SK-N-SH (cell line): ENCODE measurements around the gene SP7. TPM values are rescaled to one million over a fixed set of nuclear protein-coding genes. Genes with fewer than 3 reads are reported as not detected.

Experiments used
- CTCF ChIA-PET: fragments of 300-600, 350-600 bp; formaldehyde crosslinking; extraction: SDS; loops from one replicate; lab custom pipeline; 2021; lab: Yijun Ruan, JAX
- POLR2A ChIA-PET: fragments of 350-600 bp; sonication (Branson Sonifier 250); formaldehyde crosslinking; extraction: SDS; loops from one replicate; lab custom pipeline; 2020; ENCODE audit warnings: antibody characterized with exemption, inconsistent platforms; lab: Yijun Ruan, JAX
- DNase-seq: peaks from one replicate; pipeline ENCODE4 v3.0.0; 2012
- H2AFZ ChIP-seq: fragments of 200-600 bp; sonication (generic); 2 replicates; pipeline ENCODE4 v1.8.1; 2016; ENCODE audit warnings: antibody characterized with exemption, mild to moderate bottlenecking, low read depth
- H3F3A ChIP-seq: fragments of 200-600 bp; sonication (generic); replicated peaks from 2 replicates; pipeline ENCODE3; 2016; ENCODE audit warnings: antibody characterized with exemption, mild to moderate bottlenecking; ENCODE audit not compliant: insufficient read depth
- H3K27ac ChIP-seq, 2 experiments: fragments of 200-500 bp in 1 of 2; fragments of 200-600 bp in 1 of 2; sonication (Bioruptor generic) in 1 of 2; sonication (generic), shearing (Covaris generic) in 1 of 2; 2 replicates each; pipeline versions ENCODE4 v1.5.1 to v1.6.1; 2014 to 2016; ENCODE audit warnings: low read depth in 2 of 2, inconsistent platforms in 1 of 2, low read length in 1 of 2, mild to moderate bottlenecking in 1 of 2, mixed read lengths in 1 of 2
- H3K27me3 ChIP-seq: fragments of 200-600 bp; sonication (generic), shearing (Covaris generic); 2 replicates; pipeline ENCODE4 v1.6.1; 2016; ENCODE audit warnings: mixed run types; ENCODE audit not compliant: insufficient read depth
- H3K36me3 ChIP-seq, 2 experiments: fragments of 200-500 bp in 1 of 2; fragments of 200-600 bp in 1 of 2; sonication (Bioruptor generic) in 1 of 2; sonication (generic) in 1 of 2; replicated peaks in 1 of 2; 2 replicates each; pipeline versions ENCODE3 to v1.5.1; 2014 to 2016; ENCODE audit warnings: low read length in 1 of 2, mild to moderate bottlenecking in 1 of 2; ENCODE audit not compliant: insufficient read depth in 2 of 2, control insufficient read depth in 1 of 2
- H3K4me1 ChIP-seq, 2 experiments: fragments of 200-500 bp in 1 of 2; fragments of 200-600 bp in 1 of 2; sonication (Bioruptor generic) in 1 of 2; sonication (generic), shearing (Covaris generic) in 1 of 2; 2 replicates each; pipeline versions ENCODE4 v1.5.1 to v1.6.1; 2014 to 2016; ENCODE audit warnings: low read depth in 1 of 2, low read length in 1 of 2, mixed run types in 1 of 2; ENCODE audit not compliant: insufficient read depth in 2 of 2, control insufficient read depth in 1 of 2
- H3K4me2 ChIP-seq: fragments of 200-600 bp; sonication (generic), shearing (Covaris generic); 2 replicates; pipeline ENCODE4 v1.6.1; 2017; ENCODE audit warnings: mixed run types
- H3K4me3 ChIP-seq, 2 experiments: fragments of 200-500 bp in 1 of 2; fragments of 200-600 bp in 1 of 2; sonication (Bioruptor generic) in 1 of 2; sonication (generic), shearing (Covaris generic) in 1 of 2; 2 replicates each; pipeline versions ENCODE4 v1.5.1 to v1.8.1; 2014 to 2016; ENCODE audit warnings: low read depth in 2 of 2, inconsistent platforms in 1 of 2, low read length in 1 of 2, mild to moderate bottlenecking in 1 of 2, mixed read lengths in 1 of 2, moderate library complexity in 1 of 2
- H3K79me2 ChIP-seq: fragments of 200-600 bp; sonication (generic); 2 replicates; pipeline ENCODE4 v1.8.1; 2017; ENCODE audit warnings: mild to moderate bottlenecking; ENCODE audit not compliant: insufficient read depth
- H3K9ac ChIP-seq: fragments of 200-600 bp; sonication (generic); 2 replicates; pipeline ENCODE4 v1.6.1; 2017; ENCODE audit warnings: mixed run types
- H3K9me2 ChIP-seq: fragments of 200-600 bp; sonication (generic); 2 replicates; pipeline ENCODE4 v1.6.1; 2017; ENCODE audit warnings: mixed run types
- H3K9me3 ChIP-seq: fragments of 200-600 bp; sonication (generic); 2 replicates; pipeline ENCODE4 v1.6.1; 2017; ENCODE audit warnings: mixed run types, mild to moderate bottlenecking, moderate library complexity
- H4K20me1 ChIP-seq: fragments of 200-600 bp; sonication (generic); 2 replicates; pipeline ENCODE4 v1.6.1; 2017; ENCODE audit warnings: mild to moderate bottlenecking, mixed run types; ENCODE audit not compliant: insufficient read depth
- CHD2 ChIP-seq: fragments of 150-350 bp; IDR thresholded peaks from 2 replicates; pipeline ENCODE4 v1.6.1; 2018; ENCODE audit warnings: low read length; ENCODE audit not compliant: partially characterized antibody
- GABPA ChIP-seq: IDR thresholded peaks from 2 replicates; pipeline ENCODE4 v1.4.0; 2012; ENCODE audit warnings: low read depth, mild to moderate bottlenecking
- JUND ChIP-seq: IDR thresholded peaks from 2 replicates; pipeline ENCODE4 v1.4.0; 2012
- MEF2A ChIP-seq: IDR thresholded peaks from 2 replicates; pipeline ENCODE4 v1.4.0; 2012; ENCODE audit warnings: low read depth, borderline replicate concordance
- MXI1 ChIP-seq: IDR thresholded peaks from 2 replicates; pipeline ENCODE4 v1.6.1; 2012; ENCODE audit warnings: mild to moderate bottlenecking, low read depth, low read length, improper control_type of control experiment
- NFIC ChIP-seq: IDR thresholded peaks from 2 replicates; pipeline ENCODE4 v1.4.0; 2012; ENCODE audit warnings: borderline replicate concordance
- NRF1 ChIP-seq: IDR thresholded peaks from 2 replicates; pipeline ENCODE4 v1.6.1; 2012; ENCODE audit warnings: low read depth, mild to moderate bottlenecking, low read length
- PBX3 ChIP-seq: IDR thresholded peaks from 2 replicates; pipeline ENCODE4; 2012
- RAD21 ChIP-seq: IDR thresholded peaks from 2 replicates; pipeline ENCODE4 v1.6.1; 2012; ENCODE audit warnings: mild to moderate bottlenecking, low read length
- RFX5 ChIP-seq: IDR thresholded peaks from 2 replicates; pipeline ENCODE4 v1.6.1; 2012; ENCODE audit warnings: mild to moderate bottlenecking, improper control_type of control experiment, low read length
- SIN3A ChIP-seq: IDR thresholded peaks from 2 replicates; pipeline ENCODE4 v1.6.1; 2012; ENCODE audit warnings: low read depth, mild to moderate bottlenecking, low read length, moderate library complexity, borderline replicate concordance
- TEAD4 ChIP-seq: IDR thresholded peaks from 2 replicates; pipeline ENCODE4 v1.4.0; 2012; ENCODE audit warnings: mild to moderate bottlenecking, borderline replicate concordance; ENCODE audit not compliant: insufficient read depth
- YY1 ChIP-seq: IDR thresholded peaks from 2 replicates; pipeline ENCODE4 v1.4.0; 2012; ENCODE audit warnings: low read depth, mild to moderate bottlenecking
- WGBS: methylation state at CpG from one replicate; pipeline ENCODE4 v1.1.6; 2017; ENCODE audit warnings: low lambda C conversion rate; 5-methylcytosine and 5-hydroxymethylcytosine counted together
- polyA plus RNA-seq, 3 experiments: library from polyadenylated mRNA; depleted of rRNA; stranded (reverse); fragments of >200 nt; gene quantifications; 2 replicates each; pipeline ENCODE4 v1.2.3, GENCODE V29; 2012
- TF ChIP-seq, protein P1 (sequence below): IDR thresholded peaks from 2 replicates; pipeline ENCODE4 v1.4.0; 2012; ENCODE audit warnings: low read depth

The SP7 gene
- polyA plus RNA-seq, 1 of the 3 experiments (the other 2 are of a cell fraction) = not detected

- Histone ChIP-seq H3K36me3 (no peaks in the 10 kb centered on the region), H3K4me3 (no peak overlapping the region), H2AFZ (no peak overlapping the region), H3K9me2 (no peaks in the 10 kb centered on the region), H3K4me2 (no peak overlapping the region), H3K27me3 (no peaks in the 10 kb centered on the region; the same call in 1 of the 2 replicates), H3K79me2 (no peaks in the 10 kb centered on the region), H3K9me3 (no peaks in the 10 kb centered on the region), H3K9ac (no peak overlapping the region), H3K4me1 (peaks cover 0 to 3% of the 10 kb centered on the region in 2 experiments; a peak in 1 of 4 replicates), H3F3A (peaks cover 6% of the 10 kb centered on the region), H3K27ac (no peak overlapping the region), H4K20me1 (no peaks in the 10 kb centered on the region)
- no peak for DNase-seq
- ChIA-PET POLR2A (interaction anchor here (1.2 kb wide), 1 partner anchor 14 kb away, joined by 3 read pairs; no protein-coding TSS in a partner anchor), CTCF (interaction anchor here (1.9 to 13.6 kb wide), 4 partner anchors 9 to 92 kb away, joined by 12 to 294 read pairs (median 56); partner anchors contain the start of genes AAAS and AMHR2)
- TF ChIP-seq PBX3 = no peak
- TF ChIP-seq SIN3A = no peak
- no peak for TF ChIP-seq CHD2
- TF ChIP-seq JUND = no peak
- no peak for TF ChIP-seq GABPA
- TF ChIP-seq TEAD4 = no peak
- TF ChIP-seq RAD21 = no peak
- TF ChIP-seq, protein P1, sequence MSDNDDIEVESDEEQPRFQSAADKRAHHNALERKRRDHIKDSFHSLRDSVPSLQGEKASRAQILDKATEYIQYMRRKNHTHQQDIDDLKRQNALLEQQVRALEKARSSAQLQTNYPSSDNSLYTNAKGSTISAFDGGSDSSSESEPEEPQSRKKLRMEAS = no peak
- no peak for TF ChIP-seq MEF2A
- TF ChIP-seq MXI1 = no peak
- TF ChIP-seq YY1 = no peak
- WGBS = 79% methylated on average over 5 of the region's 5 CpGs
Measured at GRCh38 chr12:53330671-53331070, 5.5 kb downstream of the SP7 start.

- H3F3A ChIP-seq = peaks cover 6% of the 10 kb centered on the region
- ChIA-PET POLR2A (interaction anchor here (0.6 to 8.3 kb wide), 3 partner anchors 16 to 69 kb away, joined by 4 to 105 read pairs (median 7); partner anchors contain the start of gene PFDN5), CTCF (interaction anchor here (0.5 to 13.6 kb wide), 8 partner anchors 13 to 272 kb away, joined by 3 to 294 read pairs (median 8); partner anchors contain the start of genes AMHR2 and NPFF)
- H3K4me2 ChIP-seq = no peak overlapping the region
- H3K27ac ChIP-seq = no peak overlapping the region
- 96% methylated on average over 5 of the region's 16 CpGs for WGBS
- H3K9ac ChIP-seq = no peak overlapping the region
- no peak overlapping the region for H3K4me3 ChIP-seq
- no peak overlapping the region for H2AFZ ChIP-seq
- H3K27me3 ChIP-seq = no peaks in the 10 kb centered on the region; the same call in 1 of the 2 replicates
- TF ChIP-seq PBX3 (no peak), TEAD4 (no peak), NRF1 (no peak), GABPA (no peak), MXI1 (no peak), RFX5 (no peak), NFIC (no peak)
- no peaks in the 10 kb centered on the region for H3K79me2 ChIP-seq
- H4K20me1 ChIP-seq = no peaks in the 10 kb centered on the region
- no peaks in the 10 kb centered on the region for H3K9me3 ChIP-seq
- DNase-seq = no peak
- H3K9me2 ChIP-seq = no peaks in the 10 kb centered on the region
- H3K4me1 ChIP-seq = peaks cover 0 to 10% of the 10 kb centered on the region in 2 experiments; a peak in 1 of 4 replicates
- H3K36me3 ChIP-seq = no peaks in the 10 kb centered on the region
Measured at GRCh38 chr12:53328043-53328435, 8.1 kb downstream of the SP7 start.
